A549 (cell line): ENCODE measurements around the gene THBS3.

Source experiments
- CTCF ChIP-seq: fragments of >200 bp; sonication (Bioruptor Twin); formaldehyde crosslinking; IDR thresholded peaks from 3 replicates; pipeline ENCODE4 v1.5.1; 2016
- ELK1 ChIP-seq: fragments of 150-350 bp; IDR thresholded peaks from 2 replicates; pipeline ENCODE4 v1.6.1; 2014; ENCODE audit warnings: low read depth, mild to moderate bottlenecking, low read length
- HMGXB4 ChIP-seq: fragments of 250-450 bp; sonication (Bioruptor Pico); IDR thresholded peaks from 2 replicates; pipeline ENCODE4 v1.5.0; 2021; ENCODE audit warnings: mild to moderate bottlenecking, moderate library complexity, borderline replicate concordance
- MAFK ChIP-seq: fragments of 450-650 bp; IDR thresholded peaks from 2 replicates; pipeline ENCODE4 v1.6.1; 2014; ENCODE audit not compliant: partially characterized antibody
- MYC ChIP-seq: IDR thresholded peaks from 2 replicates; pipeline ENCODE4 v1.6.1; 2012; ENCODE audit warnings: mild to moderate bottlenecking, inconsistent platforms, low read length, improper control_type of control experiment, borderline replicate concordance
- POLR2A ChIP-seq: IDR thresholded peaks from 2 replicates; pipeline ENCODE4 v1.6.1; 2012; ENCODE audit warnings: mild to moderate bottlenecking, low read length
- REST ChIP-seq: fragments of 200-600 bp; sonication (generic); IDR thresholded peaks from 2 replicates; pipeline ENCODE4 v1.6.1; 2016; ENCODE audit warnings: antibody characterized with exemption, mild to moderate bottlenecking, moderate library complexity

GRCh38 chr1:155205035-155205434, 2.7 kb downstream of the THBS3 start:
- TF ChIP-seq CTCF = no peak
- TF ChIP-seq ELK1 = no peak
- TF ChIP-seq POLR2A = no peak; the same call in 1 of the 2 replicates
- TF ChIP-seq MYC = no peak
- TF ChIP-seq REST = no peak
- TF ChIP-seq HMGXB4 (CRISPR knock-in tag) = no peak
- TF ChIP-seq MAFK = no peak
